HG02852 (cell line): Measurements from ENCODE around the gene MANBA.

Experiments
- ATAC-seq: cut with Tn5 transposase; IDR thresholded peaks from one replicate; pipeline ENCODE4 v1.9.1; 2021; ENCODE audit warnings: mild to moderate bottlenecking, moderate library complexity; ENCODE audit not compliant: unreplicated experiment

MANBA gene

GRCh38 chr4:102598762-102599374 lies 161.9 kb downstream of the MANBA start:
- ATAC-seq = peak; percentile 55

- peak; percentile 54 for ATAC-seq
Observed at GRCh38 chr4:102598086-102598761, 162.5 kb downstream of the MANBA start.

- ATAC-seq = no peak
Observed at GRCh38 chr4:102596532-102596931, 164.2 kb downstream of the MANBA start.

- no peak for ATAC-seq
Observed at GRCh38 chr4:102594000-102594399, 166.8 kb downstream of the MANBA start.

- no peak for ATAC-seq
Observed at GRCh38 chr4:102593147-102593546, 167.6 kb downstream of the MANBA start.

GRCh38 chr4:102592256-102592655 lies 168.5 kb downstream of the MANBA start:
- ATAC-seq = no peak

GRCh38 chr4:102589743-102590142 lies 171.0 kb downstream of the MANBA start:
- no peak for ATAC-seq

- peak; percentile 37 for ATAC-seq
Observed at GRCh38 chr4:102586644-102587021, 174.1 kb downstream of the MANBA start.

GRCh38 chr4:102586002-102586643 lies 174.6 kb downstream of the MANBA start:
- peak; percentile 51 for ATAC-seq

- no peak for ATAC-seq
Observed at GRCh38 chr4:102585329-102585728, 175.4 kb downstream of the MANBA start.

- no peak for ATAC-seq
Observed at GRCh38 chr4:102584091-102584490, 176.7 kb downstream of the MANBA start.
